GM12891 (cell line): Measurements from ENCODE around the gene MICAL1.

ENCODE experiments used
- PAX5 ChIP-seq: IDR thresholded peaks from 2 replicates; pipeline ENCODE4 v1.6.1; 2011; ENCODE audit warnings: low read length, moderate library complexity, mild to moderate bottlenecking; ENCODE audit not compliant: insufficient read depth, severe bottlenecking
- POLR2A ChIP-seq: IDR thresholded peaks from 2 replicates; pipeline ENCODE4 v1.6.1; 2011; ENCODE audit warnings: low read depth, low read length, control low read depth
- POLR2AphosphoS5 ChIP-seq: IDR thresholded peaks from 2 replicates; pipeline ENCODE4 v1.6.1; 2011; ENCODE audit warnings: low read depth, low read length, control low read depth
- SPI1 ChIP-seq: IDR thresholded peaks from 2 replicates; pipeline ENCODE4 v1.6.1; 2011; ENCODE audit warnings: low read depth, low read length, control low read depth
- TAF1 ChIP-seq: IDR thresholded peaks from 2 replicates; pipeline ENCODE4 v1.6.1; 2011; ENCODE audit warnings: low read depth, low read length, control low read depth

- TF ChIP-seq TAF1 = no peak
- TF ChIP-seq POLR2A = no peak
- TF ChIP-seq POLR2AphosphoS5 = no peak
- no peak for TF ChIP-seq SPI1
- TF ChIP-seq PAX5 = no peak
These were observed 9.0 kb downstream of the MICAL1 start for GRCh38 chr6:109446541-109446940.
